LNCAP (cell line): ENCODE data around the gene TRAPPC4.

Source experiments
- CTCF ChIP-seq: fragments of 450-650 bp; IDR thresholded peaks from 2 replicates; pipeline ENCODE4 v1.5.1; 2017; ENCODE audit warnings: mild to moderate bottlenecking

The TRAPPC4 gene

GRCh38 chr11:119061256-119061655 lies 42.7 kb downstream of the TRAPPC4 start:
- TF ChIP-seq CTCF, result no peak

DNA sequence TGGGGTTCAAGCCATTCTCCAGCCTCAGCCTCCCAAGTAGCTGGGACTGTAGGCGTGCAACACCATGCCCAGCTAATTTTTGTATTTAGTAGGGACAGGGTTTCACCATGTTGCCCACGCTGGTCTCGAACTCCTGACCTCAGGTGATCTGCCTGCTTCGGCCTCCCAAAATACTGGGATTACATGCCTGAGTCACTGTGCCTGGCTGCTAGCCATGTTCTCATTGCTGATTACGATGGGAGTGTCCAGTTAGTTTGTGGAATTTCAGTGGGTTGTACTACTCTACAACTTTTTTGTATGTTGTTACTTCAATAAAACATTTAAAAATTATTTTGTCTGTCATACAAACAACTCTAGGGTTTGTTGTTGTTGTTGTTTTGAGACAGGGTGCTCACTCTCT lies 44.2 kb downstream of the TRAPPC4 start:
- no peak for TF ChIP-seq CTCF

DNA sequence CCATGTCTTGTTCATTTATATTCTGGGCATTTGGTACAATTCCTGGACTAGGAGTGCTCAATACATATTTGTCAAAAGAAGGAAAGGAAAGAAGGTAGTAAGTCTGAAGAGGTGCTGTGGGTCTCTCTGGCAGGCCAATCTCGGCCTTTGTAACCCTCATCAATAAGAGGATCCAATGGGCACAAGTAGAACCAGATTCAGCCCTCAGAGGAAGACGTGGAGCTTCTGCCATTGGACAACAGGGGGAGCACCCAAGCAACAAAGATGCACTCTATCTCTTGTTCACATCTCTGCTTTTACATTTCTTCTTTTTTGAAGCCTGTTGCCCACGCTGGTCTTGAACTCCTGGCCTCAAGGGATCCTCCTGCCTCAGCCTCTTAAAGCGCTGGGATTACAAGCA lies 46.8 kb downstream of the TRAPPC4 start:
- peak; percentile 30; the same call in 1 of the 2 replicates for TF ChIP-seq CTCF

DNA sequence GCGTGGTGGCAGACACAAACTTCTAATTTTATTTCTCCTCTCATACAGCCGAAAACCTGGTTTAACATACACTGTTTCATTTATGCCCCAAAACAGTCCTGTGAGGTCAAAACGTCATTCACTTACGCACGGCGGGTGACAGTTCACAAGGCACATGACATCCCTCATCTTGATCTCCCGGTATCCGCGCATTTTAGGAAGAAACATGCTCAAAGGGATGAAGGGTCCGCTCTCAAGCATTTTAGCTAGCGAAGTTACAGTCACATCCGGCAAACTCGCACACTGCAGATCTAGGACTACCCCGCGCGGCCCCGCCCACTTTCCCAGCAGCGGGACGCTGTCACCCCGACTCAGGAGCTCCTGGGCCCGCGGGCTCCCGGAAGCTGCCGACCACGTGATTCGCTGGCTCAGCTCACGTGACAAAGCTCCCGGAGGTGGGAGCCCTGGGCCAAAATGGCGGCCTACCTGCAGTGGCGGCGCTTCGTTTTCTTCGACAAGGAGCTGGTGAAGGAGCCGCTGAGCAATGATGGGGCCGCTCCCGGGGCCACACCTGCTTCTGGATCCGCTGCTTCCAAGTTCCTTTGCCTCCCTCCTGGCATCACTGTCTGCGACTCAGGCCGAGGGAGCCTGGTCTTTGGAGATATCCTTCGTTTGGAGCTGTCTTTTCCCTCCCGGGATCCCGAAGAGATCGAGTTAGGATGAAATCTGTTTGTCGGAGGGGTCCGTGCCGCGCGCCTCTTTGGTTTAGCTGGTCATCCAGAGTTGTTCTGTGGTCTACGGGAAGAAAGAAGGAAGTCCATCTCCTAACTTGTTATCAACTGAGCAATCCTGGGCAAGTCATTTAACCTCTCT lies 49.0 kb downstream of the TRAPPC4 start, which contains the start of gene VPS11:
Gene VPS11, plus strand, starts transcription at position 448 of the 852 bp plus-strand sequence. Its CDS starts 6 bp downstream, at position 454.
- TF ChIP-seq CTCF, result no peak
